OCI-M2 (cell line): ENCODE data around the gene PKD1.

Source experiments
- DNase-seq: peaks from one replicate; lab custom pipeline; 2025; ENCODE audit not compliant: unreplicated experiment; lab: John Stamatoyannopoulos, UW

PKD1 gene

DNA sequence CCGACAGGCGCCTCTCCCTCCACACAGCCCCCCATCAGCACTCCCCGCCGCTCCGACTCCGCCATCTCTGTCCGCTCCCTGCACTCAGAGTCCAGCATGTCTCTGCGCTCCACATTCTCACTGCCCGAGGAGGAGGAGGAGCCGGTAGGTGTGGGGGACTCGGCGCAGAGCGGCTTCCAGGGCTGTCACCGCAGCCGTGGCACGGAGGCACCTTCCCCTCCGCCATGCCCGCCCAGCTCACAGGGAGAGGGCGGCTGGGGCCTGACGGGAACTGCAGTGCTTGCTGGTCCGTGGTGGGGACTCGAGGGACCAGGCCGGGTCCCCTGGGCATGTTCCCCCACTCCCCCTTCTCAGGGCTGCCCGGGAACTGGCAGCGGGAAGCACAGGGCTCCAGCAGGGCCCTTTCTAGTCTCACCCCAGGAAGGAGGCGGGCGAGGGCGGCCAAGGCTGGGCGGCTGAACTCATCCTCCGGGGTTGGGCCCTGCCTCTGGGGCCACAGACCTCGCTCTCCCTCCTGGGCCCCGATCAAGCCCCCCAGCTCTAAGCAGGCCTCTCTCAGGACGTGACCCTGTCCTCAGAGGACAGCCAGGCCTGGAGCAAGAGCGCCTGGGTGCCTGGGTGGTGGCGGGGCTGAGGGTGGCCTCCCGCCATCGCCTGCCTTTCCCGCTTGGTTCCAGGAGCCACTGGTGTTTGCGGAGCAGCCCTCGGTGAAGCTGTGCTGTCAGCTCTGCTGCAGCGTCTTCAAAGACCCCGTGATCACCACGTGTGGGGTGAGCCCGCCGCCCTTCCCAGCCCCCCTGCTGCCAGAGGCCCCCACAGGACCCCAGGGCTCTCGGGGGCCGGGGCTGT lies 35.1 kb upstream of the PKD1 start:
- DNase-seq = no peak

DNA sequence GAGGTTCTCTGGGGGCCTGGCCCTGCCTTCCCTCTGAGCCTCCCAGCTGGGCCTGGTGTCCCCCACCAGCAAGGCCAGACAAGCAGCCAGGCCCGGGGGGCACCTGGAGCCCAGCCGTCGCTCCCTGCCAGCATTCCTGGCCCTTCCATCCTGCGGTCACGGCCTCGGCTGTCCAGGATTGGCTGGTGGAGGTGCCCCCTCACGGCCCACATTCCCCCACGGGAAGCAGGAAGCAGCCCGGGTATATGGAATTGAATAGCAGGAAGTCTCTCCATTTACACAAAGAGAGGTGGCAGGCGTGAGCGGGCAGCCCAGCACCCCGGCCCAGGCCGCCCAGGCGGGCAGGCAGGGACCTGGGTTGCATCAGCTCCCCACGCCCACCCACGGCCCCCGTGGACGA lies 34.4 kb upstream of the PKD1 start:
- no peak for DNase-seq

DNA sequence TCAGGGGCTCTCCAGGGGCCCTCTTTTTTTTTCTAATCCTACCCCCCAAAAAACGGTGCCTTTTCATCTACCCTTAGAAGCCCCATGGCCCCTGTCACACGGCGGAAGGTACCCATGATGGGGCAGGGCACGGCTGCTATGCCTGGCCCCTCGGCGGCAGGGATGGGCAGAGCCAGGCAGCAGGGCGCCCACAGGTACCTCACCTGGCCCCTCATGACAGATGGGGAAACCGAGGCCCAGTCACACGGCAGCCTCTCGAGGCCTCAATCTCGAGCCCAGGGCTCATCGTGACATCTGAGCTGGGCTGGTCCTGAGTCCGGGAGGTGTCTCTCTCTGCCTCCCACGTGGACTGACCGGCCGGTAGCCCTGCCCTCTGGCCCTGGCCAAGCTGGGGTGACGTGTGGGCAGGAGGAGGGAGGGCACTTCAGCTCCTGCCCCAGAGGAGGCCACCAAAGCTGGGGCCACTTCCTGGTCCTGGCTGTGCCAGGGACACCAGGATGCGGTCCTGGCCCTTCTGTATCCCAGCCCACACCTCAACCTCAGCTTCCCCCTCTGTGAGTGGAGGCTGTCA lies 31.5 kb upstream of the PKD1 start:
- no peak for DNase-seq

DNA sequence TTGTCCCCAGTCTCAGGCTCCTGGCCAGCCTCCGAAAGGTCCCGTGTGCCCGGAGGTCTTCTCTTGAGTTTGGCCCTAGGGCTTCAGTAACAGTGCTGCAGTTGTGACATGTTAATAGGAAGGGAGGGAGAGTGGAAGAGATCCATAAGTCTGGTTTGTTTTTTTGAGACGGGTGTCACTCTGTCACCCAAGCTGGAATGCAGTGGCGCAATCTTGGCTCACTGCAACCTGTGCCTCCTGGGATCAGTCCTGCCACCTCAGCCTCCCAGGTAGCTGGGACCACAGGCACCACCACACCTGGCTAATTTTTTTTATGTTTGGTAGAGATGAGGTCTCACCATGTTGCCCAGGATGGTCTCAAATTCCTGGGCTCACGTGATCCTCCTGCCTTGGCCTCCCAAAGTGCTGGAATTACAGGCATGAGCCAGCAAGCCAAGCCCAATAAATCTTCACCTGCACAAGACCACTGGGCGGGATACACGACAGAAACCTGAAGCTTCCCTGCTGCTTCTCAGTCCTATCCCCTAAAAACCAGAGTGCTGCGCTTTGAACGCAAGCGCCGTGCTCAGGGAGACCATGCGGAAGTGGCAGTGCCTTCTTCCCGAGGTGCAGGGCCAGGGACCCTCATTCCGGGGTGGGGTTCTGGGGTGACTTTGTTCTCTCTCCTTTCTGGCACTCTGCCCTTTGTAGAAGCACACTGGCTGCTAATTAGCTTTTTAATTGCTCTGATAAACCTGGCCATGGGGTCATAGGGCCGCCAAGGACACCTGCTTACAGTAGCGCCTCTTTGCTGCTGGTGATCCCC lies 30.8 kb upstream of the PKD1 start:
- no peak for DNase-seq

- no peak for DNase-seq
Measured at GRCh38 chr16:2165861-2166260, 30.2 kb upstream of the PKD1 start.

GRCh38 chr16:2163211-2163881 lies 27.6 kb upstream of the PKD1 start:
- no peak for DNase-seq

DNA sequence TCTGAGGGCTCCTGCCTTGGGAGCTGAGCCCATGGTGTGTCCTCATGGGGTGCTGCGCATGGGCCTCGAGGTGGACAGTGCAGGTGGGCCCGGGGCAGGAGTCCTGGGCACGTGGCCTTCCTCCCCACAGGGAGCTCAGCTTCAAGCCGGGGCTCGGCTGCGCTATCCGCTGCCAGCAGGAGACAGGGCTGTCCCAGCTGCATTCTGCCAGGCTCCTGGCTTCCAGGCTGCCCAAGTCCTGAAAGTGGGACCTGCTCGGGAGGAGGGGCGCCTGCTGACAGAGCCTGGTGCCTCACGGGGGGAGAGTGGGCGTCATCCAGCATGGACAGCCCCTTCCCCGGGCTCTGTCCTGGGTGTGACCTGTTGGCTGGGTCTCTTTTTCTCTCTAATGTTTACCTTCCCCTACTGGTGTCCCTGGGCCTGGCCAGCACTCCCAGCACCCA lies 27.0 kb upstream of the PKD1 start:
- no peak for DNase-seq

- DNase-seq = no peak
Measured at GRCh38 chr16:2161911-2162310, 26.2 kb upstream of the PKD1 start.

DNA sequence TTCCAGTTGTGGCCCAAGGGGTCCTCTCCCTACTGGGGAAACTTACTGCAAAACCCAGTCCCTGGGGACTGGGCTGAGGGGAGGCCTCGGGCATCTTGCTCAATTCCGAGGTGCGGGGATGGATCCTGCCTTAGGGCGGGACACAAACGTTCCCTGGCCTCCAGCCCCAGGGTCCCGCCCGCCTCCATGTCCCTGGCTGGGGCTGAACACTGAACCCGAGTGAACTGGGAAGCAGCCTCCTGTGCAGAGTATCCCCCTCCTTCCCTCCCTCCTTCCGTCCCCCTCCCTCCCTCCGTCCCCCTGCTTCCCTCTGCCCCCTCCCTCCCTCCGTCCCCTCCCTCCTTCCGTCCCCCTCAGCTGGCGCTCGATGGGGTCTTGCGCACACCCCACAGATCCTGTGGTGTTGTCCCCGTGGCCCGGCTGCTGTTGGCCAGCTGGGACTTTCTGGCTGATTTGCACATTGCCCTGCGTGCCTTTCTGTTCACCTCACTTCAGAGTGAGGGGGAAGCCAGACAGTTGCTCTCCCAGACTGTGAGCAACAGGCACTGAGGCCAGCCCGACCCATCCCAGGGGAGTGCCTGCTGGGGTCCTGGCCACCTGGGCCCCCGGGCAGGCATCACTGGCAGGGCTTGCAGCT lies 25.3 kb upstream of the PKD1 start:
- no peak for DNase-seq

GRCh38 chr16:2159175-2159838 lies 23.6 kb upstream of the PKD1 start:
- DNase-seq = no peak

DNA sequence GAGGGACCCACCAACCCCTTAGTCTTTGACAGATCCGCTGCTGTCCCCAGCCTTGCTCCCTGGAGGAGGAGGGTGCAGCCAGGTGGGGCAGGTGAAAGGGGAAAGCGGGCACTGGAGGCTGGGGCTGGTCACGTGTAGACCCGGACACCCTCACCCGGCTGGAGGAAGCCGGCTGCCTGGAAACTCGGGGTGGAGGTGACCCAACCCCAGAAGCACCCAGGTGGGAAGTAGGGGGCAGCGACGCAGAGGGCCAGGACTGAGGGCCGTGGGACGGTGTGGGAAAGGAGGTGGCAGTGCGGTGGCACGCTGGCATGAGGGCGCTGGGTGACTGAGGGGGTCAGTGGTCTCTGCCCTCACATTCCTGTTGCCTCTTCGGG lies 22.6 kb upstream of the PKD1 start:
- DNase-seq = no peak

DNA sequence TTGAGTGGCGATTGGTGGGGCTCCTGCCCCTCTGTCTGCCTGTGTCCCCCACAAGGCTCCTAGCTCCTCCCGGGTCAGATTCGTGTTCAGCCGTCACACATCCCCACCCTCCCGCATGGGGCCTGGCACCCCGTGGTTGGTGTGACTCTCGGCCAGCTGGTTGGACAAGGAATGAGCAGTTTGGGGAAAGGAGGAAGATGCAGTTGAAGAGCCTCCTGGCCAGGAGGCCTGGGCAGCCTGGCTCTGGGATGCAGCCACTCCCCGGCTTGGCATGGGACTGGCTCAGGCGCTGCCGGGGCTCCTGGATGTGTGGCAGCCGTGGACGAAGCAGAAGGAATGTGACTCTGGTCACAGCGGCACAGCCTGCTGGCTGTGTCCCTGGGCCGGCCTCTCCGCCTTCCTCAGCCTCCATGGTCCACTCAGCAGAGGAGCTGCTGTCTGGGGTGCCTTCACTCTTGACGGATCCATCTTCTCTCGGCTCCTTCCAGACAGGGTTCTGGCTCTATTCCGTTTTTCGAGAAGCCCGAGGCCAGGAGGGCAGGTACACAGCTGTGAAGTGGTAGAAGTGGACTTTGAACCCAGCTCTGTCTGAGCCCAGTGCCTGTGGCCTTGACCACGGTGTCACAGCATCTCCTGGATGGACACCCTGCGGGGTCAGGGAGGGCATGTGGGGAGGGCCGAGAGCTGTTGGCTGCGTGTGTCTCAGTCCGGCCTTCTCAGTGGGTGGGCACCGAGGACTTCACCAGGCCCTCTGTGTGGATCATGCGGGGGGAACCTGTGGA lies 22.0 kb upstream of the PKD1 start:
- no peak for DNase-seq

GRCh38 chr16:2156849-2157224 lies 21.1 kb upstream of the PKD1 start:
- no peak for DNase-seq

DNA sequence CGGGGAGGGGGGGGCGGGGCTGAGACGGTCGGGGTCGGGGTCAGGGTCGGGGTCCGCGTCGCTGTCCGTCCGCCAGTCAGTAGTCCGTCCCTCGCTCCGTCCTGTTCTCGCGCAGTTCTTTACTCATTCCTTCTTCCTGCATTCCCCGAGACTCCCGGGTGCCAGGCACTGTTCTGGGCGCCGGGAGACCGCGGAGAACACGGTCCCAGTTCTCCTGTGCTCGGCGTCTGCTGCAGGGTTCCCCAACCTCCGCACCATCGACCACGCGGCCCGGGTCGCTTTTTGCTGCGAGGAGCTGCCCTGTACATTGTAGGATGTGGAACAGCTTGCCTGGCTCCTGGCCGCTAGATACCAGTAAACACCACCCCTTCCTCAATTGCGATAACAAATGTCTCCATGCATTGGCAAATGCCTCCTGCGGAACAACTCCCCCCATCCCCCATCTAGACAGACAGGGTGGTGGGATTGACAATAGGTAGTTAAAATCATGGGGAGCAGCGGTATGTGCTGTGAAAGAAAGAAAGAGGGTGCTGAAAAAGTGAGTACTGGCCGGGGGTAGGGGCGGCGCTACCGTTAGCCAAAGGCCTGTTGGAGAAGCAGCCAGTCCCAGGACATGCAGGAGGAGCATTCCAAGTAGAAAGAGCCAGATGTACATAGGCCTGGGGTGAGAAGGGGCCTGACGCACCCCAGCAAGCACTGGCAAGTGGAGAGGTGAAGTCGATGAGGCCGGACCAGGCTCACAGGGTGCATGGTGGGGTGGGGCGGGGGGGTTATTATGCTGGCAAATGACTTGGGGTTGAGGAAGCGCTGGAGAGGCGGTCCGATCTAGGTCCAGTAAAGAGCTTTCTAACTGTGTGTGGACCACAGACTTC lies 20.5 kb upstream of the PKD1 start:
- no peak for DNase-seq

- peak; percentile 74 for DNase-seq
Measured at GRCh38 chr16:2155091-2155950, 19.6 kb upstream of the PKD1 start, which contains the start of gene TRAF7. Gene TRAF7 (plus strand): TSS chr16:2155782. CDS start chr16:2163921, 8,139 bp downstream.

- no peak for DNase-seq
Measured at GRCh38 chr16:2154533-2155090, 18.9 kb upstream of the PKD1 start.
